ENCODE data around the gene ZNF609. TPM values are rescaled to one million over a fixed set of nuclear protein-coding genes. Genes with fewer than 3 reads are reported as not detected.

Gene ZNF609
- total and polyA plus RNA-seq, 2 of the 13 experiments (the other 11 are each of a cell fraction or from before 2014, with no cell fraction given) = 8.9 to 9.9 TPM

DNA sequence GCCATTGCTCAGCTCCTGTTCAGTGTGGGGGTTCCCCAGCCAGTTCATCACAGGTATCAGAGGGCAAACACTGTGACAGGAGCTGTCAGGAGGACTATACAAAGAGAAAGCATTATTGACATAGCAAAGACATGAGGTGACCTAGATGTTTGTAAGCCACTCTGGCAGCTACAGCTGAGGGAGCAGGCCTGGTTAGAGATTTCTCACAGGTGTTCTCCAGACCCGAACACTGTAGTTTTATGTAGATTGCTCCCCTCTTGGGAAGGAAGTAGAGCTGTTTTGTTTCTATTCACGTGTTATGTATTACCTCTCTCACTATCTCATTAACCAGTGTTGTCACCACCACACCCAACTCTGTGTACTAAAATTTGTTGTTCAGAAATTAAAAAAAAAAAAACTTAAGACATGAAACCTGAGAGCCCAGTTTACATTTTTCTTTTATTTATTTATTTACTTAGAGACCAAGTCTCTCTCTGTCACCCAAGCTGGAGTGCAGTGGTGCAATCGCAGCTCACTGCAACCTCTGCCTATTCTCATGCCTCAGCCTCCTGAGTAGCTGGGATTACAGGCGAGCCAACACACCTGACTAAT, 191.3 kb downstream of the ZNF609 start (continued):
- TF ChIP-seq, protein P1, sequence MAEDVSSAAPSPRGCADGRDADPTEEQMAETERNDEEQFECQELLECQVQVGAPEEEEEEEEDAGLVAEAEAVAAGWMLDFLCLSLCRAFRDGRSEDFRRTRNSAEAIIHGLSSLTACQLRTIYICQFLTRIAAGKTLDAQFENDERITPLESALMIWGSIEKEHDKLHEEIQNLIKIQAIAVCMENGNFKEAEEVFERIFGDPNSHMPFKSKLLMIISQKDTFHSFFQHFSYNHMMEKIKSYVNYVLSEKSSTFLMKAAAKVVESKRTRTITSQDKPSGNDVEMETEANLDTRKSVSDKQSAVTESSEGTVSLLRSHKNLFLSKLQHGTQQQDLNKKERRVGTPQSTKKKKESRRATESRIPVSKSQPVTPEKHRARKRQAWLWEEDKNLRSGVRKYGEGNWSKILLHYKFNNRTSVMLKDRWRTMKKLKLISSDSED (CRISPR knock-in tag; IDR thresholded peaks at IDR 0.05) = no peak
- TF ChIP-seq PAX8 (CRISPR knock-in tag; IDR thresholded peaks at IDR 0.05; ENCODE audit: borderline replicate concordance) (no peak), RAD21 (CRISPR knock-in tag; IDR thresholded peaks at IDR 0.05) (no peak), YEATS4 (CRISPR knock-in tag; IDR thresholded peaks at IDR 0.05; ENCODE audit: borderline replicate concordance) (no peak), ZNF564 (CRISPR knock-in tag; IDR thresholded peaks at IDR 0.05) (no peak), MIER3 (CRISPR knock-in tag; IDR thresholded peaks at IDR 0.05; ENCODE audit: borderline replicate concordance) (no peak), ZFX (CRISPR knock-in tag; IDR thresholded peaks at IDR 0.05; ENCODE audit: low read depth) (peak; percentile 47), U2AF1 (optimal IDR thresholded peaks at IDR 0.05; ENCODE audit: low read depth, low read length) (no peak), ZNF205 (CRISPR knock-in tag; IDR thresholded peaks at IDR 0.05) (no peak), ZFP82 (CRISPR knock-in tag; IDR thresholded peaks at IDR 0.05; ENCODE audit: borderline replicate concordance) (no peak), ATF7 (IDR thresholded peaks at IDR 0.05) (no peak), ATF7 (CRISPR knock-in tag; IDR thresholded peaks at IDR 0.05) (peak; percentile 48; the same call in 1 of the 2 replicates), FLYWCH1 (CRISPR knock-in tag; IDR thresholded peaks at IDR 0.05) (no peak), SKI (IDR thresholded peaks at IDR 0.05; ENCODE audit: partially characterized antibody) (peak; percentile 21), ZSCAN31 (CRISPR knock-in tag; IDR thresholded peaks at IDR 0.05; ENCODE audit: low read depth) (no peak), RBAK (CRISPR knock-in tag; IDR thresholded peaks at IDR 0.05) (peak; percentile 92), ZNF747 (CRISPR knock-in tag; IDR thresholded peaks at IDR 0.05; ENCODE audit: borderline replicate concordance) (0 out of 2 replicates have a peak, but pooled peaks have one; percentile 27), PCBP2 (optimal IDR thresholded peaks at IDR 0.05; ENCODE audit: low read depth, low read length, poor library complexity, severe bottlenecking) (no peak), ZNF724P (CRISPR knock-in tag; IDR thresholded peaks at IDR 0.05; ENCODE audit: borderline replicate concordance) (no peak)
- TF ChIP-seq, protein P2, sequence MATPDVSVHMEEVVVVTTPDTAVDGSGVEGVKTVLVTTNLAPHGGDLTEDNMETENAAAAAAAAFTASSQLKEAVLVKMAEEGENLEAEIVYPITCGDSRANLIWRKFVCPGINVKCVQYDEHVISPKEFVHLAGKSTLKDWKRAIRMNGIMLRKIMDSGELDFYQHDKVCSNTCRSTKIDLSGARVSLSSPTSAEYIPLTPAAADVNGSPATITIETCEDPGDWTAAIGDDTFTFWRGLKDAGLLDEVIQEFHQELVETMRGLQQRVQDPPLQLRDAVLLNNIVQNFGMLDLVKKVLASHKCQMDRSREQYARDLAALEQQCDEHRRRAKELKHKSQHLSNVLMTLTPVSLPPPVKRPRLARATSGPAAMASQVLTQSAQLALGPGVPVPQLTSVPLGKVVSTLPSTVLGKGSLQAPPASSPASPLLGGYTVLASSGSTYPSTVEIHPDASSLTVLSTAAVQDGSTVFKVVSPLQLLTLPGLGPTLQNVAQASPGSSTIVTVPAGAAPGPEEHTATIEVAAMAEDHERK (CRISPR knock-in tag; IDR thresholded peaks at IDR 0.05; ENCODE audit: low read depth) = no peak
- TF ChIP-seq, protein P3, sequence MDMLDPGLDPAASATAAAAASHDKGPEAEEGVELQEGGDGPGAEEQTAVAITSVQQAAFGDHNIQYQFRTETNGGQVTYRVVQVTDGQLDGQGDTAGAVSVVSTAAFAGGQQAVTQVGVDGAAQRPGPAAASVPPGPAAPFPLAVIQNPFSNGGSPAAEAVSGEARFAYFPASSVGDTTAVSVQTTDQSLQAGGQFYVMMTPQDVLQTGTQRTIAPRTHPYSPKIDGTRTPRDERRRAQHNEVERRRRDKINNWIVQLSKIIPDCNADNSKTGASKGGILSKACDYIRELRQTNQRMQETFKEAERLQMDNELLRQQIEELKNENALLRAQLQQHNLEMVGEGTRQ (IDR thresholded peaks at IDR 0.05; ENCODE audit: low read depth, low read length) = no peak
- TF ChIP-seq, protein P3 (CRISPR knock-in tag; IDR thresholded peaks at IDR 0.05; ENCODE audit: borderline replicate concordance) = no peak
- TF ChIP-seq, protein P4, sequence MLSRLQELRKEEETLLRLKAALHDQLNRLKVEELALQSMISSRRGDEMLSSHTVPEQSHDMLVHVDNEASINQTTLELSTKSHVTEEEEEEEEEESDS (CRISPR knock-in tag; IDR thresholded peaks at IDR 0.05; ENCODE audit: borderline replicate concordance) = no peak
- TF ChIP-seq, protein P5, sequence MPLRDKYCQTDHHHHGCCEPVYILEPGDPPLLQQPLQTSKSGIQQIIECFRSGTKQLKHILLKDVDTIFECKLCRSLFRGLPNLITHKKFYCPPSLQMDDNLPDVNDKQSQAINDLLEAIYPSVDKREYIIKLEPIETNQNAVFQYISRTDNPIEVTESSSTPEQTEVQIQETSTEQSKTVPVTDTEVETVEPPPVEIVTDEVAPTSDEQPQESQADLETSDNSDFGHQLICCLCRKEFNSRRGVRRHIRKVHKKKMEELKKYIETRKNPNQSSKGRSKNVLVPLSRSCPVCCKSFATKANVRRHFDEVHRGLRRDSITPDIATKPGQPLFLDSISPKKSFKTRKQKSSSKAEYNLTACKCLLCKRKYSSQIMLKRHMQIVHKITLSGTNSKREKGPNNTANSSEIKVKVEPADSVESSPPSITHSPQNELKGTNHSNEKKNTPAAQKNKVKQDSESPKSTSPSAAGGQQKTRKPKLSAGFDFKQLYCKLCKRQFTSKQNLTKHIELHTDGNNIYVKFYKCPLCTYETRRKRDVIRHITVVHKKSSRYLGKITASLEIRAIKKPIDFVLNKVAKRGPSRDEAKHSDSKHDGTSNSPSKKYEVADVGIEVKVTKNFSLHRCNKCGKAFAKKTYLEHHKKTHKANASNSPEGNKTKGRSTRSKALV (CRISPR knock-in tag; IDR thresholded peaks at IDR 0.05) = no peak
